Activated T-helper 2 cell treated with anti-CD3 and anti-CD28 coated beads, Interferon-gamma antibody, Interleukin-2, Interleukin-4, amounts not matched to agents 10 μg/mL and 5 μg/mL and 100 μg/mL, durations not matched to agents 14 hours and 24 hours and 36 hours (primary cell): ENCODE data around the gene EHD4. TPM values are rescaled to one million over a fixed set of nuclear protein-coding genes. Genes with fewer than 3 reads are reported as not detected.

ENCODE experiments used
- DNase-seq: peaks from one replicate; pipeline ENCODE4 v3.0.0; 2021; ENCODE audit warnings: low spot score
- H3K27ac Mint-ChIP-seq: one replicate; pipeline ENCODE4 v1.8.0; 2021; ENCODE audit warnings: mixed read lengths
- H3K27me3 Mint-ChIP-seq: one replicate; pipeline ENCODE4 v1.8.0; 2021; ENCODE audit warnings: low read depth, mixed read lengths
- H3K36me3 Mint-ChIP-seq: one replicate; pipeline ENCODE4 v1.8.0; 2021; ENCODE audit warnings: low read depth, mixed read lengths
- H3K4me1 Mint-ChIP-seq: one replicate; pipeline ENCODE4 v1.8.0; 2021; ENCODE audit warnings: low read depth, mixed read lengths
- H3K4me3 Mint-ChIP-seq: one replicate; pipeline ENCODE4 v1.8.0; 2021; ENCODE audit warnings: low read depth, mild to moderate bottlenecking, moderate library complexity, mixed read lengths
- H3K9me3 Mint-ChIP-seq: one replicate; pipeline ENCODE4 v1.8.0; 2021; ENCODE audit warnings: mixed read lengths
- intact Hi-C: fragments of 100-400 bp; cut with micrococcal nuclease; formaldehyde crosslinking; loops from one replicate; pipeline ENCODE4 v1.15.1; 2023
- total RNA-seq: library from RNA; stranded (reverse); gene quantifications from 2 replicates; pipeline ENCODE4 v1.2.3, GENCODE V29; 2022

EHD4 gene
- total RNA-seq, 1 donor from 2014 or later = 22.3 TPM

GRCh38 chr15:41982133-41982930 lies 10.0 kb upstream of the EHD4 start:
- DNase-seq = no peak
- H3K4me1 Mint-ChIP-seq = peaks cover 14% of the 10 kb centered on the region
- H3K9me3 Mint-ChIP-seq = no peaks in the 10 kb centered on the region
- intact Hi-C loops = no loop called here
- no peak overlapping the region for H3K4me3 Mint-ChIP-seq
- H3K36me3 Mint-ChIP-seq = no peaks in the 10 kb centered on the region
- no peak overlapping the region for H3K27ac Mint-ChIP-seq
- H3K27me3 Mint-ChIP-seq = peaks cover 4% of the 10 kb centered on the region

- Mint-ChIP-seq H3K27me3 (peaks cover 4% of the 10 kb centered on the region), H3K36me3 (no peaks in the 10 kb centered on the region), H3K9me3 (no peaks in the 10 kb centered on the region), H3K4me3 (no peak overlapping the region), H3K27ac (no peak overlapping the region), H3K4me1 (peaks cover 14% of the 10 kb centered on the region)
- intact Hi-C loops = no loop called here
- DNase-seq = no peak
Observed at GRCh38 chr15:41981371-41982132, 9.2 kb upstream of the EHD4 start.

GRCh38 chr15:41980654-41981323 lies 8.4 kb upstream of the EHD4 start:
- H3K27ac Mint-ChIP-seq = no peak overlapping the region
- no peaks in the 10 kb centered on the region for H3K36me3 Mint-ChIP-seq

DNA sequence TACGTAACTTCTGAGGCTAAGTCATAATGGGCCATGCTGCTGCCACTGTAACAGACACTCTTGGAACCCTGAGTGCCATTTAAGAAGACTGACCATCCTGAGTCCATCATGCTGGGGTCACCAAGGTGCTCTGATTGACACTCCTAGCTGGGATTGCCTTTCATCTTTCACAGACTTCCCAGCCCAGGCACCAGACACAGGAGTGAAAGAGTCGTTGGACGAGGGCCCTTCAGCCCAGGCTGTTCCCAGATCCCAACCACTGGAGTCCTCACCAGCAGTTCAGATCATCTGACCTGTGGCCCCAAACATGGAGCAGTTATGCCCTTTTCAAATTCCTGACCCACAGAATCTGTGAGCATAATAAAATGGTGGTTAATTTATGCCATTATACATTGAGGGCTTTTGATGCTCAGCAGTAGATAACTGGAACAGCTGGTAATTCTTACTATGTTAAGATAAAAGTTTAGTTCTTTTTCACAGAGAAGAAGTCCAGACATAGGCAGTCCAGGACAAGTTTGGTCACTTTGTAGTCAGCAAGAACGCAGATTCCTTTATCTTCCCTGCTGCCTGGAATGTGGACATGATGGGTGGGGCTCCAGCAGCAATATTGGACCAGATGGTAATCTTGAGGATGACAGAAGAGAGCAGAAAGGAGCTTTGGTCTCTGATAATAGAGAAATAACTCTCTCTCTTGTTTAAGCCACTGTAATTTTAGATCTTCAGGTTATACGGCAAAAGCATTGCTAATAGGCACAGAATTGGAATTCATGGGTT lies 7.3 kb upstream of the EHD4 start:
- Mint-ChIP-seq H3K36me3 (no peaks in the 10 kb centered on the region), H3K4me3 (no peak overlapping the region), H3K27ac (no peak overlapping the region), H3K9me3 (no peaks in the 10 kb centered on the region), H3K4me1 (peaks cover 16% of the 10 kb centered on the region), H3K27me3 (peaks cover 10% of the 10 kb centered on the region)
- intact Hi-C loops = no loop called here
- no peak for DNase-seq

More at GRCh38 chr15:41980654-41981323, 8.4 kb upstream of the EHD4 start:
- H3K9me3 Mint-ChIP-seq = no peaks in the 10 kb centered on the region
- peaks cover 4% of the 10 kb centered on the region for H3K27me3 Mint-ChIP-seq
- peaks cover 14% of the 10 kb centered on the region for H3K4me1 Mint-ChIP-seq
- no peak for DNase-seq
- intact Hi-C loops = no loop called here
- no peak overlapping the region for H3K4me3 Mint-ChIP-seq

- H3K4me3 Mint-ChIP-seq = no peak overlapping the region
- H3K27me3 Mint-ChIP-seq = peaks cover 16% of the 10 kb centered on the region
- no peak for DNase-seq
- H3K4me1 Mint-ChIP-seq = peaks cover 23% of the 10 kb centered on the region
- no peaks in the 10 kb centered on the region for H3K9me3 Mint-ChIP-seq
- no peak overlapping the region for H3K27ac Mint-ChIP-seq
- intact Hi-C loops = no loop called here
- no peaks in the 10 kb centered on the region for H3K36me3 Mint-ChIP-seq
Observed at GRCh38 chr15:41978534-41978933, 6.2 kb upstream of the EHD4 start.

- no peak overlapping the region for H3K27ac Mint-ChIP-seq
- H3K9me3 Mint-ChIP-seq = no peaks in the 10 kb centered on the region
- no peaks in the 10 kb centered on the region for H3K36me3 Mint-ChIP-seq
- peaks cover 16% of the 10 kb centered on the region for H3K27me3 Mint-ChIP-seq
- H3K4me3 Mint-ChIP-seq = no peak overlapping the region
- no peak for DNase-seq
- peaks cover 28% of the 10 kb centered on the region for H3K4me1 Mint-ChIP-seq
- intact Hi-C loops = no loop called here
Observed at GRCh38 chr15:41977757-41978383, 5.5 kb upstream of the EHD4 start.

DNA sequence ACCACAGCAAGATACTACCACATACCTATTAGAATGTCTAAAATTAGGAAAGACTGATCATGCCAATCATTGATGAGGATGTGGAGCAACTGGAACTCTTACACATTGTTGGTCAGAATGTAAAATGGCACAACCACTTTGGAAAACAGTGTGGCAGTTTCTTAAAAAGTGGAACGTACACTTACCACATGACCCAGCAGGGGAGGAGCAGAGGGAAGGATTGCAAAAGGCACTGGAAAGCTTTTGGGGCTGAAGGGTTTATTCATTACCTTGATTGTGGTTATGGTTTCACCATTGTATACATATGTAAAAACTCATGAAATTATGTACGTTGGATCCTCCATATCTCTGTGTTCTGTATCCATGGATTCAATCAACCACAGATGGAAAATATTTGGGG lies 3.3 kb upstream of the EHD4 start:
- DNase-seq = no peak
- Mint-ChIP-seq H3K36me3 (no peaks in the 10 kb centered on the region), H3K4me1 (peaks cover 29% of the 10 kb centered on the region), H3K9me3 (no peaks in the 10 kb centered on the region), H3K4me3 (no peak overlapping the region), H3K27ac (no peak overlapping the region), H3K27me3 (peaks cover 16% of the 10 kb centered on the region)
- intact Hi-C loops = no loop called here

DNA sequence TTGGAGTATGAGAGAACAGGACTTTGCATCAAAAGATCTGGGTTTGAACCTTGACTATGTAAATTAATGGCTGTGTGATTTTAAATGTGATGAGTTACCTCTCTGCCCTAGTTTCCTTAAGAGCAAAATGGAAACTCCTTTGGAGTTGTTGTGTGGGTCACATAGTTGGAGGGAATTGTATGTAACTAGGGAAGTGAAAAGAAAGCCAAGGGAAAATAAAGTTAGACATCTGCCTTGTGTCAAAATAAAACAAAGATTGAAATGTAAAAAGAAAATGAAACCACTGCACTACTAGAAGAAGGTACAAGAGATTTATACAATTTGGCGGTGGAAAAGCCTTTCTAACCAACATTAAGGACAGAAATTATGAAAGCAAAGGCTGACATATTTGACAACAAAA lies 1.7 kb upstream of the EHD4 start:
- Mint-ChIP-seq H3K9me3 (no peaks in the 10 kb centered on the region), H3K4me1 (peaks cover 39% of the 10 kb centered on the region), H3K27me3 (peaks cover 12% of the 10 kb centered on the region), H3K4me3 (no peak overlapping the region), H3K27ac (no peak overlapping the region), H3K36me3 (peaks cover 3% of the 10 kb centered on the region)
- DNase-seq = no peak
- intact Hi-C loops = loop anchor here (5.0 kb wide), 1 partner anchor 147 kb away; the partner anchor contains the start of gene JMJD7

GRCh38 chr15:41971895-41972252 lies 483 bp downstream of the EHD4 start:
- H3K4me1 Mint-ChIP-seq = peaks cover 53% of the 10 kb centered on the region
- peaks cover 3% of the 10 kb centered on the region for H3K36me3 Mint-ChIP-seq
- peaks cover 12% of the 10 kb centered on the region for H3K27me3 Mint-ChIP-seq
- peak overlapping the region; percentile 83 for H3K4me3 Mint-ChIP-seq
- intact Hi-C loops = loop anchor here (1.0 to 5.0 kb wide), 6 partner anchors 15 to 479 kb away; partner anchors contain the start of genes ITPKA, JMJD7 and MAPKBP1
- no peaks in the 10 kb centered on the region for H3K9me3 Mint-ChIP-seq
- no peak for DNase-seq
- H3K27ac Mint-ChIP-seq = peak overlapping the region; percentile 87

DNA sequence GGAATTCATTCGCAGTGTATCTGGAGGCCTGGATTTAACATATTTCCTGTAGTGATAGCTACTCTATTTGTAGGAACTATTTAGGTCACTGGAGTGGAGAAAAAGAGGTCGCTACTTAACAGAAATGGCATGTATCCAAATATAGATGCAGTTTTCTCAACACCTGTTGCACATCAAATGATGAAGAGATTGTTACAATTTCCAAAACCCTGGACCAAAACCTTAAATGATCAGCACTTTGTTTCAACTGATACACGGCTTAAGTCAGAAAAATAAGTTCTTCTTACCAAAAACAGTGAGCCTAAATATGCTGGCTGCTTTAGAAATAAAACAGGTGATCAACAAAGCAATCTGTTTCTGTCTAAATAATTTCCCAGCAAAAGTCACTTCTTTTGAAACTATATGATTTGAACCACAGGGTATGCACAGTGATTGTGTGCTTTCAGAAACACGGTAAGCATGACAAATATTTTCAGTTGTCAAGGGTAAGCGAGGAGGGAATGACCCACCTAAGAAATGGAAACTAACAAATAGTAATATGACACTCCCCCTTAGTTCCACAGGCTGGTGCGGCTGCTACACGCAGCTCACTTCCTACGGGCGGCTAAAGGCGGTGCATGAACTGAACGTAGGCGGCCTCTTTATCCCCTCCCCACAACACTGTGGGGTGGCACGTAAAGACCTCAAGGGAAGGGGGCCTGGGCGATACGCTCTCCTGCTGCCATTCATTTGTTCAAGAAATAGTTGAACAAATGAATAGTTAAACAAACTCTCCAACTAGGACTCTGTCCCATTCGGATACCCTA lies 1.1 kb downstream of the EHD4 start:
- peaks cover 56% of the 10 kb centered on the region for H3K4me1 Mint-ChIP-seq
- peak; percentile 73 for DNase-seq
- peak overlapping the region; percentile 83 for H3K4me3 Mint-ChIP-seq
- no peaks in the 10 kb centered on the region for H3K9me3 Mint-ChIP-seq
- peaks cover 12% of the 10 kb centered on the region for H3K27me3 Mint-ChIP-seq
- intact Hi-C loops = loop anchor here (1.0 to 5.0 kb wide), 5 partner anchors 14 to 196 kb away; partner anchors contain the start of genes JMJD7 and MAPKBP1
- H3K27ac Mint-ChIP-seq = peak overlapping the region; percentile 87
- peaks cover 3% of the 10 kb centered on the region for H3K36me3 Mint-ChIP-seq

- no peak for DNase-seq
- Mint-ChIP-seq H3K27ac (peak overlapping the region; percentile 68), H3K9me3 (no peaks in the 10 kb centered on the region), H3K36me3 (peaks cover 3% of the 10 kb centered on the region), H3K4me3 (peak overlapping the region; percentile 83), H3K27me3 (peaks cover 10% of the 10 kb centered on the region), H3K4me1 (peaks cover 55% of the 10 kb centered on the region)
- intact Hi-C loops = loop anchor here (2.0 to 5.0 kb wide), 2 partner anchors 143 to 196 kb away; partner anchors contain the start of genes JMJD7 and MAPKBP1
Observed at GRCh38 chr15:41970456-41970855, 1.9 kb downstream of the EHD4 start.
